Heart left ventricle (tissue), 16 donors: ENCODE results near the gene UGT1A6. TPM values are rescaled to one million over a fixed set of nuclear protein-coding genes. Genes with fewer than 3 reads are reported as not detected.

Source experiments
- ATAC-seq, 4 donors: fragments of 200-7000 bp; cut with Tn5 transposase; one replicate each; pipeline ENCODE4 v1.9.1; 2020 to 2022; ENCODE audit warnings: moderate library complexity in 4 of 4, mild to moderate bottlenecking in 3 of 4, moderate number of reproducible peaks in 1 of 4
- DNase-seq, 5 donors: peaks; one replicate each; pipeline ENCODE4 v3.0.0-alpha.2; 2020
- H3K27ac ChIP-seq, 12 donors: fragments of 200-600 bp; sonication (generic) in 4 of 12; one replicate each; pipeline versions ENCODE4 v1.5.0 to v1.8.0; 2016 to 2022; ENCODE audit warnings: mild to moderate bottlenecking in 2 of 12
- H3K27me3 ChIP-seq, 9 donors: fragments of 200-600 bp; sonication (generic) in 2 of 9; one replicate each; pipeline versions ENCODE4 v1.5.1 to v1.8.0; 2016 to 2022; ENCODE audit warnings: mild to moderate bottlenecking in 3 of 9
- H3K36me3 ChIP-seq, 9 donors: fragments of 200-600 bp; sonication (generic) in 2 of 9; one replicate each; pipeline versions ENCODE4 v1.5.0 to v1.8.0; 2018 to 2022; ENCODE audit warnings: mild to moderate bottlenecking in 2 of 9
- H3K4me1 ChIP-seq, 12 donors: fragments of 200-600 bp; sonication (generic) in 4 of 12; one replicate each; pipeline versions ENCODE4 v1.5.0 to v1.8.0; 2016 to 2022; ENCODE audit warnings: mild to moderate bottlenecking in 3 of 12
- H3K4me3 ChIP-seq, 12 donors: fragments of 200-600 bp; sonication (generic) in 4 of 12; one replicate each; pipeline versions ENCODE4 v1.5.0 to v1.8.0; 2017 to 2022; ENCODE audit warnings: mild to moderate bottlenecking in 9 of 12, moderate library complexity in 4 of 12
- H3K9me3 ChIP-seq, 12 donors: fragments of 200-600 bp; sonication (generic) in 4 of 12; one replicate each; pipeline versions ENCODE4 v1.5.0 to v1.8.0; 2016 to 2022; ENCODE audit warnings: mild to moderate bottlenecking in 1 of 12
- POLR2A ChIP-seq, 2 donors: fragments of 450-650 bp; IDR thresholded peaks; one replicate each; pipeline ENCODE4 v1.6.1; 2017; ENCODE audit warnings: antibody characterized with exemption in 2 of 2, mild to moderate bottlenecking in 2 of 2, moderate library complexity in 2 of 2
- WGBS, 4 donors: extraction: QIAGEN DNeasy Blood & Tissue Kit in 2 of 4; methylation state at CpG; one replicate each; pipeline versions ENCODE4 v1.1.5 to v1.1.7; 2013 to 2018; 5-methylcytosine and 5-hydroxymethylcytosine counted together
- intact Hi-C, 10 donors: fragments of 100-400 bp; cut with DNase I; formaldehyde crosslinking; loops; one replicate each; pipeline versions ENCODE4 v1.11.1 to v1.14.2; 2022
- polyA plus RNA-seq, 2 donors: library from polyadenylated mRNA; stranded (reverse); fragments of 200-250 nt; gene quantifications; one replicate each; pipeline ENCODE4 v1.2.3, GENCODE V29; 2013
- total RNA-seq, 9 donors: library from RNA; depleted of rRNA in 2 of 9; stranded (reverse); fragments of >200 nt in 2 of 9; fragmentation: NEBNext Ultra II Directional in 3 of 9; extraction: Animal tissue kit (Norgen Biotek cat#: 25700) in 3 of 9; gene quantifications; one replicate each; pipeline versions ENCODE4 v1.1.0 to v1.2.4, GENCODE V29; 2016 to 2023
- TF ChIP-seq, protein P1 (sequence below), 12 donors: fragments of 200-600 bp; sonication (generic) in 4 of 12; IDR thresholded peaks; one replicate each; pipeline versions ENCODE4 v1.5.0 to v1.8.0; 2018 to 2022; ENCODE audit warnings: antibody characterized with exemption in 12 of 12, mild to moderate bottlenecking in 5 of 12
- donor health status: ischemic (EF 13 %, LVEDD 7.1; RV severe dilation, severe dysfunction).
- donor health status: healthy with polysubstance abuse.
- donor health status: DM: no; HTN: yes; CAD: no.
- donor health status: DM: no; HTN: no; CAD: no.
- donor health status: ischemic (EF 25% LVEDD 6.9; RV normal size, moderate dysfunction).
- donor health status: ischemic (EF 25% LVEDD 5.7; RV mildly dilated, moderate dysfunction).
- donor health status: healthy.
- donor health status: DM: yes; HTN: yes; CAD: no.
- donor health status: ischemic (EF 35%, LVEDD 5.7; RV mildly dilated, moderate dysfunction).
- donor health status: nonischemic (EF 11% LVEDD 7.7; RV severe dilation, severe dysfunction).
- donor health status: DM: yes; HTN: yes; CAD: no.
- donor health status: PGD.
- donor health status: ischemic (EF 29% LVEDD 5.4; RV normal size, mild dysfunction).
- donor health status: nonischemic (EF 23%, LVEDD 6.1; RV moderate dilation, normal function).

UGT1A6 gene
- total and polyA plus RNA-seq, 11 donors: not detected

DNA sequence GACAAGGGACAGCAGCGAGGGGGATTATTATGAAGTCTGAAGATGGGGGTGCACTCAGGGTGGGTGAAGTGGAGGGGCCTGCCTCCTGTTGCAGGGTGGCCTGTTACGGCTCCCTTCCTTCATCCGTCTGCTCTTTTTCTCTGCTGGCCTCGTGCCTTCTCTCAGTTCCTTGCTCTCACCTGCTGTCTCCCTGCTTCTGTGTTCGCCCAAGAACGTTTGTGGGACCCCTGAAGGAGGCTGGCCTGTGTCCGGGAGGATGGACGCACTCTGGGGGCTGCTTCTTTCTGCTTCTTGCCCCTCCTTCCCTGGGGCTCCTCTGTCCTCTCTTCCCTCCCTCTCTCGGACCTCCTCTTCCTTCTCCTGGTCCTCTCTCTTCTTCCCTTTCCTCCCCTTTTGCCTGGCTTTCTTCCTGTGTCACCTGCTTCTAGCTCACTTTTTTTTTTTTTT, 99.2 kb downstream of the UGT1A6 start:
- no peak overlapping the region for H3K4me3 ChIP-seq
- TF ChIP-seq, protein P1, sequence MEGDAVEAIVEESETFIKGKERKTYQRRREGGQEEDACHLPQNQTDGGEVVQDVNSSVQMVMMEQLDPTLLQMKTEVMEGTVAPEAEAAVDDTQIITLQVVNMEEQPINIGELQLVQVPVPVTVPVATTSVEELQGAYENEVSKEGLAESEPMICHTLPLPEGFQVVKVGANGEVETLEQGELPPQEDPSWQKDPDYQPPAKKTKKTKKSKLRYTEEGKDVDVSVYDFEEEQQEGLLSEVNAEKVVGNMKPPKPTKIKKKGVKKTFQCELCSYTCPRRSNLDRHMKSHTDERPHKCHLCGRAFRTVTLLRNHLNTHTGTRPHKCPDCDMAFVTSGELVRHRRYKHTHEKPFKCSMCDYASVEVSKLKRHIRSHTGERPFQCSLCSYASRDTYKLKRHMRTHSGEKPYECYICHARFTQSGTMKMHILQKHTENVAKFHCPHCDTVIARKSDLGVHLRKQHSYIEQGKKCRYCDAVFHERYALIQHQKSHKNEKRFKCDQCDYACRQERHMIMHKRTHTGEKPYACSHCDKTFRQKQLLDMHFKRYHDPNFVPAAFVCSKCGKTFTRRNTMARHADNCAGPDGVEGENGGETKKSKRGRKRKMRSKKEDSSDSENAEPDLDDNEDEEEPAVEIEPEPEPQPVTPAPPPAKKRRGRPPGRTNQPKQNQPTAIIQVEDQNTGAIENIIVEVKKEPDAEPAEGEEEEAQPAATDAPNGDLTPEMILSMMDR (IDR thresholded peaks at IDR 0.05): no peak
- TF ChIP-seq POLR2A (IDR thresholded peaks at IDR 0.05): no peak
- no peaks in the 10 kb centered on the region for H3K36me3 ChIP-seq
- no peaks in the 10 kb centered on the region for H3K4me1 ChIP-seq
- no peaks in the 10 kb centered on the region for H3K27me3 ChIP-seq
- H3K27ac ChIP-seq: no peak overlapping the region
- DNase-seq (no peak), ATAC-seq (no peak)
- 76 to 82% (median 80%) methylated on average over 9 of the region's 9 CpGs for WGBS, 4 donors
- H3K9me3 ChIP-seq: no peaks in the 10 kb centered on the region
- intact Hi-C loops: no loop called here

GRCh38 chr2:233792720-233793119, 100.0 kb downstream of the UGT1A6 start:
- TF ChIP-seq, protein P1 (IDR thresholded peaks at IDR 0.05): no peak
- no peak for TF ChIP-seq POLR2A (IDR thresholded peaks at IDR 0.05)

GRCh38 chr2:233793465-233794127, 100.9 kb downstream of the UGT1A6 start:
- intact Hi-C loops: no loop called here
- ATAC-seq: no peak
- no peak for TF ChIP-seq POLR2A (IDR thresholded peaks at IDR 0.05)
- TF ChIP-seq, protein P1 (IDR thresholded peaks at IDR 0.05): no peak
- no peak for DNase-seq
- Histone ChIP-seq H3K4me3 (no peak overlapping the region), H3K27ac (no peak overlapping the region), H3K27me3 (no peaks in the 10 kb centered on the region), H3K36me3 (no peaks in the 10 kb centered on the region), H3K9me3 (no peaks in the 10 kb centered on the region), H3K4me1 (no peaks in the 10 kb centered on the region)
- 67 to 74% (median 72%) methylated on average over 15 to 18 of the region's 18 CpGs for WGBS, 4 donors

More at GRCh38 chr2:233792720-233793119, 100.0 kb downstream of the UGT1A6 start:
- WGBS, 4 donors: 85 to 92% (median 90%) methylated on average over 7 of the region's 7 CpGs
- Histone ChIP-seq H3K27me3 (no peaks in the 10 kb centered on the region), H3K36me3 (no peaks in the 10 kb centered on the region), H3K4me1 (no peaks in the 10 kb centered on the region), H3K4me3 (no peak overlapping the region), H3K9me3 (no peaks in the 10 kb centered on the region), H3K27ac (no peak overlapping the region)
- DNase-seq: no peak
- intact Hi-C loops: no loop called here
- no peak for ATAC-seq

DNA sequence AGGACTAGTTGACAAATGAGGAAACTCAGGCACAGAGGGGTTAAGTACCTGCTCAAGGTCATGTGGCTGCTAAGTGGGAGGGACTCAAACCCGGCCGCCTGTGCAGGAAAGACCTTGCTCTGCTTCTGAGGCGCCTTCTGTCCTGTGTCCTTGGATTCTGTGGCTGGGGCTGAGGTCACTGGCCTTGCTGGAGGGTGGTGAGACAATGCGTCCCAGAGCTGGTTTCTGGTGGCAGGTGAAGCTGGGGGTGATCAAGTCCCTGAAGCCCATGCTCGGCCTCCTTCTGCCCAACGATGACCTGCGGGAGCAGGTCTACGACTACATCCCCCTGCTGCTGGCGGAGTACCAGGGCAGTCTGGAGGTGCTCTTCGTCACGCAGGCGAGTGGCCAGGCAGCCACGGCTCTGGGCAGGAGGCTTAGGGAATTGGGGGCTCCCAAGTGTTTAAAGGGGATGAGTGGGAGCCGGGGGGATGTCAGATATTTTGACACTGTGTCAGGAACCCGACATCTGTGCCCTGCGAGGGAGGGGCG, 101.5 kb downstream of the UGT1A6 start:
- H3K4me3 ChIP-seq: no peak overlapping the region
- intact Hi-C loops: no loop called here
- H3K9me3 ChIP-seq: no peaks in the 10 kb centered on the region
- no peak overlapping the region for H3K27ac ChIP-seq
- no peak for DNase-seq
- no peaks in the 10 kb centered on the region for H3K36me3 ChIP-seq
- ATAC-seq: no peak
- no peaks in the 10 kb centered on the region for H3K4me1 ChIP-seq
- no peaks in the 10 kb centered on the region for H3K27me3 ChIP-seq
- TF ChIP-seq POLR2A (IDR thresholded peaks at IDR 0.05): no peak
- TF ChIP-seq, protein P1 (IDR thresholded peaks at IDR 0.05): no peak
- 73 to 88% (median 76%) methylated on average over 15 to 17 of the region's 17 CpGs for WGBS, 4 donors
